ENCODE data around the gene ZBTB32.
"Not testable (repeated sequence)": the region's sequence is repeated elsewhere in the genome, so short reads cannot be mapped to it uniquely, and the experiment has no call there.

ZBTB32 gene

DNA sequence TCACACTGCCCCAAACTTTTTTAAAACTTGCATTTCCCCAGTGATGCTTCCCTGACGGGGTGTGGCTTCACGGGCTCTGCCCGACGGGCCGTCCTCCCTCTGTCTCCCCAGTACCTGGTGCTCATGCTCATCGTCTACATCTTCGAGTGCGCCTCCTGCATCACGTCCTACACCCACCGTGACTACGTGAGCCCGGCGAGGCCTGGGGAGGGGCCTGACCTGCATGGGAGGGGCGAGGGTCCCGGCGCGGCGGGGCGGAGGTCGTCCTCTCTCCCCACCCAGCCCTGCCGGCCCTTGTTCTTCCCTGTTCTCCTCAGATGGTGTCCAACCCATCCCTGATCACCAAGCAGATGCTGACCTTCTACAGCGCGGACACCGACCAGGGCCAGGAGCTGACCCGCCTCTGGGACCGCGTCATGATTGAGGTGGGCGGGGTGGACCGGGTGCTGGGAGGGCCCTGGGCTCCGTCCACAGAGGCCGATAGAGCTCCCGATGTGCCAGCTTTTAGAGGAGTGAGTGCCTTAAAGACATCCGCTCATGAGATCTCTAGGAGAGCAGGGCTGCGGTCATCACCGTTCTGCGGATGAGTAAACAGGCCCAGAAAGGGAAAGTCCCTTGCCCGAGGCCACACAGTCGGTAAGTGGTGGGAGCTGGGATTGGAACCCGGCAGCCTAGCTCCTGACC, 31.1 kb upstream of the ZBTB32 start:
- Mint-ChIP-seq H3K36me3 (peaks cover 1% of the 10 kb centered on the region), H3K27ac (peak overlapping the region; percentile 72), H3K4me3 (peak overlapping the region; percentile 77), H3K9me3 (no peaks in the 10 kb centered on the region), H3K27me3 (peaks cover 72% of the 10 kb centered on the region), H3K4me1 (peaks cover 11% of the 10 kb centered on the region)
- CTCF ChIA-PET: interaction anchor here (0.9 to 1.4 kb wide), 2 partner anchors 19 to 25 kb away, joined by 3 to 4 read pairs; partner anchors contain the start of gene COX6B1
- DNase-seq: peak; percentile 66

- CTCF ChIA-PET: no interaction called here
- H3K4me1 Mint-ChIP-seq: peaks cover 11% of the 10 kb centered on the region
- H3K27ac Mint-ChIP-seq: no peak overlapping the region
- no peak overlapping the region for H3K4me3 Mint-ChIP-seq
- H3K36me3 Mint-ChIP-seq: peaks cover 1% of the 10 kb centered on the region
- DNase-seq: no peak
- no peaks in the 10 kb centered on the region for H3K9me3 Mint-ChIP-seq
- H3K27me3 Mint-ChIP-seq: peaks cover 50% of the 10 kb centered on the region
Measured at GRCh38 chr19:35675589-35676140, 28.7 kb upstream of the ZBTB32 start.

GRCh38 chr19:35689836-35690235, 14.5 kb upstream of the ZBTB32 start:
- no peak for DNase-seq
- Mint-ChIP-seq H3K36me3 (no peaks in the 10 kb centered on the region), H3K27ac (no peak overlapping the region), H3K4me1 (peaks cover 10% of the 10 kb centered on the region), H3K27me3 (peaks cover 19% of the 10 kb centered on the region), H3K4me3 (no peak overlapping the region), H3K9me3 (no peaks in the 10 kb centered on the region)
- CTCF ChIA-PET: interaction anchor here (1.2 kb wide), 1 partner anchor 73 kb away, joined by 3 read pairs; no protein-coding TSS in a partner anchor

- H3K4me1 Mint-ChIP-seq, H3K36me3 Mint-ChIP-seq, H3K9me3 Mint-ChIP-seq, H3K4me3 Mint-ChIP-seq, CTCF ChIA-PET, H3K27ac Mint-ChIP-seq, DNase-seq: not testable (repeated sequence)
- peaks cover 14% of the 10 kb centered on the region for H3K27me3 Mint-ChIP-seq
Measured at GRCh38 chr19:35691106-35691505, 13.3 kb upstream of the ZBTB32 start.

GRCh38 chr19:35692010-35692409, 12.3 kb upstream of the ZBTB32 start:
- Mint-ChIP-seq H3K27ac (no peak overlapping the region), H3K9me3 (no peaks in the 10 kb centered on the region), H3K27me3 (peaks cover 11% of the 10 kb centered on the region), H3K4me1 (peaks cover 14% of the 10 kb centered on the region), H3K36me3 (no peaks in the 10 kb centered on the region), H3K4me3 (no peak overlapping the region)
- CTCF ChIA-PET: interaction anchor here (0.8 to 12.6 kb wide), 10 partner anchors 19 to 234 kb away, joined by 3 to 236 read pairs (median 4); no protein-coding TSS in a partner anchor
- DNase-seq: no peak

DNA sequence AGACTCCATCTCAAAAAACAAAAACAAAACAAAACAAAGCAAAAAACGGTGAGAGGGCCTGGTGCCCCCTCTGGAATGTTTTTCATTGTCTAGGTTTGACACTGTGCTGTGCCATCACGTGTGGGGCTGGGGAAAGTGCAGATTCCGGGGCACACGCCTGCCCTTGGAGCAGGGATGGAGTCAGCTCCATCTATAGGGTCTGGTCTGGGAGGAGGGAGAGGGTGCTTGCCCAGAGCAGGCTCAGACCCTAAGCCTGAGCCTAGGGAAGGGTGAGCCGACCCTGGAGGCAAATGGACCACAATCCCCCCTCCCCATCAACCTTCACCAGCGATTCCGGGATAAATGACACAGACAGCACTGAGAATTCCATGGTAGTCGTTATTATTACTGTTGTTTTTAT, 10.9 kb upstream of the ZBTB32 start:
- Mint-ChIP-seq H3K27me3 (peaks cover 9% of the 10 kb centered on the region), H3K36me3 (no peaks in the 10 kb centered on the region), H3K9me3 (no peaks in the 10 kb centered on the region), H3K4me3 (no peak overlapping the region), H3K4me1 (peaks cover 20% of the 10 kb centered on the region), H3K27ac (no peak overlapping the region)
- no peak for DNase-seq
- CTCF ChIA-PET: interaction anchor here (0.6 to 12.6 kb wide), 9 partner anchors 20 to 233 kb away, joined by 3 to 236 read pairs (median 4); no protein-coding TSS in a partner anchor

- no peak overlapping the region for H3K27ac Mint-ChIP-seq
- CTCF ChIA-PET: interaction anchor here (0.6 to 12.6 kb wide), 17 partner anchors 8 to 703 kb away, joined by 3 to 236 read pairs (median 5); partner anchors contain the start of genes LIN37 and PSENEN
- peak; percentile 94 for DNase-seq
- no peak overlapping the region for H3K4me3 Mint-ChIP-seq
- peaks cover 9% of the 10 kb centered on the region for H3K27me3 Mint-ChIP-seq
- H3K9me3 Mint-ChIP-seq: no peaks in the 10 kb centered on the region
- H3K4me1 Mint-ChIP-seq: peaks cover 20% of the 10 kb centered on the region
- no peaks in the 10 kb centered on the region for H3K36me3 Mint-ChIP-seq
Measured at GRCh38 chr19:35693835-35694599, 10.3 kb upstream of the ZBTB32 start.

DNA sequence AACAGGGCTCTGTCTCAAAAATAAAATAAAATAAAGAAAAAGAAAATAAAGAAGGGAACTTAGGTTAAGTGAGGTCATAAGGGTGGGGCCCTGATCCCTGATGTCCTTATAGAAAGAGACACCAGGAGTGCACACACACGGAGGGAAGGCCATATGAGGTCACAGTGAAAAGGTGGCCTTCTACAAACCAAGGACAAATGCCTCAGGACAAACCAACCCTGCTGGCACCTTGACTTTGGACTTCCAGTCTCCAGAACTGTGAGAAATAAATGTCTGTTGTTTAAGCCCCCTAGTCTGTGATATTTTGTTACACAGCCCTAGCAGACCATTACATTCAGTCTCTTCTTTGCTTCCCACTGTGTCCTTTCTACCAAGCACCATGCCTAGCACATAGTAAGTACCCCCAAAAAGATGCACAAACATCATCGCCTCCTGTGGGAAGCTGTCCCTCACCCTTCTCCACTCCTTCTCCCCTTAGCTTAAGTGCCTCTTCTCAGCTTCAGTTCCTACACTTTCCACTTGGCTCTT, 8.4 kb upstream of the ZBTB32 start:
- no peak for DNase-seq

DNA sequence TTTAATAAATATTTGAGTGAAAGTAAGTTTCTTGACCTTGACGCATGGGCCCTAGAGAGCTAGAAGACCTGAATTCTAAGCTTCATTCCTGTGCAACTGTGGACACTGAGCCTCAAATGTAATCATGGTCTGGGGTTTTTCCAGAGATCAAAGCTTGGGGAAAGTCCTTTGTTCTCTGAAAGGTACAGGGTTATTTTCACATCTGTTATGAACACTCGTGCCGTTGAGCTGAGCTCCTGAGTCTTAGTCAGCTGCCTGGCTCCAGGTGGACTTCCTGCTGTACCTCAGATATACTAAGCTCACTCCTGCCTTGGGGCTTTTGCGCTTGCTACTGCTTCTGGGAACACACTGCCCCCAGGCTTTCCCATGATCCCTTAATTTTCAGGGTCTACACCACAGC, 7.5 kb upstream of the ZBTB32 start:
- Mint-ChIP-seq H3K36me3 (no peaks in the 10 kb centered on the region), H3K27ac (no peak overlapping the region), H3K27me3 (peaks cover 4% of the 10 kb centered on the region), H3K4me3 (no peak overlapping the region), H3K9me3 (no peaks in the 10 kb centered on the region), H3K4me1 (peaks cover 27% of the 10 kb centered on the region)
- no peak for DNase-seq
- CTCF ChIA-PET: interaction anchor here (0.6 to 12.6 kb wide), 9 partner anchors 8 to 234 kb away, joined by 3 to 236 read pairs (median 3); partner anchors contain the start of genes PSENEN, U2AF1L4 and ZBTB32

More for the DNA sequence above, 8.4 kb upstream of the ZBTB32 start:
- H3K4me1 Mint-ChIP-seq: peaks cover 26% of the 10 kb centered on the region
- no peak overlapping the region for H3K27ac Mint-ChIP-seq
- H3K27me3 Mint-ChIP-seq: peaks cover 4% of the 10 kb centered on the region
- H3K4me3 Mint-ChIP-seq: no peak overlapping the region
- no peaks in the 10 kb centered on the region for H3K9me3 Mint-ChIP-seq
- no peaks in the 10 kb centered on the region for H3K36me3 Mint-ChIP-seq
- CTCF ChIA-PET: interaction anchor here (0.6 to 12.6 kb wide), 12 partner anchors 9 to 257 kb away, joined by 3 to 236 read pairs (median 4); partner anchors contain the start of gene ZBTB32

- H3K4me3 Mint-ChIP-seq: peak overlapping the region; percentile 82
- CTCF ChIA-PET: interaction anchor here (1.1 to 12.6 kb wide), 3 partner anchors 8 to 37 kb away, joined by 4 to 236 read pairs (median 6); no protein-coding TSS in a partner anchor
Measured at GRCh38 chr19:35702223-35703012, 1.9 kb upstream of the ZBTB32 start.

GRCh38 chr19:35703343-35703742, 1.0 kb upstream of the ZBTB32 start:
- Mint-ChIP-seq H3K4me3 (no peak overlapping the region), H3K36me3 (no peaks in the 10 kb centered on the region), H3K9me3 (no peaks in the 10 kb centered on the region), H3K27ac (no peak overlapping the region), H3K27me3 (peaks cover 13% of the 10 kb centered on the region), H3K4me1 (peaks cover 17% of the 10 kb centered on the region)
- no peak for DNase-seq
- CTCF ChIA-PET: interaction anchor here (1.5 to 12.6 kb wide), 2 partner anchors 9 to 10 kb away, joined by 6 to 236 read pairs; no protein-coding TSS in a partner anchor

More at GRCh38 chr19:35702223-35703012, 1.9 kb upstream of the ZBTB32 start:
- Mint-ChIP-seq H3K36me3 (no peaks in the 10 kb centered on the region), H3K27me3 (peaks cover 13% of the 10 kb centered on the region), H3K4me1 (peaks cover 18% of the 10 kb centered on the region), H3K27ac (peak overlapping the region; percentile 94), H3K9me3 (no peaks in the 10 kb centered on the region)
- DNase-seq: peak; percentile 97

GRCh38 chr19:35708391-35708790, 4.0 kb downstream of the ZBTB32 start:
- CTCF ChIA-PET: interaction anchor here (3.4 kb wide), 1 partner anchor 13 kb away, joined by 28 read pairs; no protein-coding TSS in a partner anchor
- no peak for DNase-seq
- Mint-ChIP-seq H3K4me1 (peaks cover 41% of the 10 kb centered on the region), H3K9me3 (no peaks in the 10 kb centered on the region), H3K27ac (no peak overlapping the region), H3K27me3 (peaks cover 9% of the 10 kb centered on the region), H3K36me3 (peaks cover 1% of the 10 kb centered on the region), H3K4me3 (no peak overlapping the region)

Data from activated naive CD4-positive, alpha-beta T cell treated with anti-CD3 and anti-CD28 coated beads, Interleukin-2, amount 10 ng/mL, durations not matched to agents 7 days and 5 days (primary cell).